Measurements from ENCODE around the gene AUNIP. TPM values are rescaled to one million over a fixed set of nuclear protein-coding genes. Genes with fewer than 3 reads are reported as not detected.

The AUNIP gene
- total RNA-seq, 1 experiment from 2014 or later = 22.2 TPM

DNA sequence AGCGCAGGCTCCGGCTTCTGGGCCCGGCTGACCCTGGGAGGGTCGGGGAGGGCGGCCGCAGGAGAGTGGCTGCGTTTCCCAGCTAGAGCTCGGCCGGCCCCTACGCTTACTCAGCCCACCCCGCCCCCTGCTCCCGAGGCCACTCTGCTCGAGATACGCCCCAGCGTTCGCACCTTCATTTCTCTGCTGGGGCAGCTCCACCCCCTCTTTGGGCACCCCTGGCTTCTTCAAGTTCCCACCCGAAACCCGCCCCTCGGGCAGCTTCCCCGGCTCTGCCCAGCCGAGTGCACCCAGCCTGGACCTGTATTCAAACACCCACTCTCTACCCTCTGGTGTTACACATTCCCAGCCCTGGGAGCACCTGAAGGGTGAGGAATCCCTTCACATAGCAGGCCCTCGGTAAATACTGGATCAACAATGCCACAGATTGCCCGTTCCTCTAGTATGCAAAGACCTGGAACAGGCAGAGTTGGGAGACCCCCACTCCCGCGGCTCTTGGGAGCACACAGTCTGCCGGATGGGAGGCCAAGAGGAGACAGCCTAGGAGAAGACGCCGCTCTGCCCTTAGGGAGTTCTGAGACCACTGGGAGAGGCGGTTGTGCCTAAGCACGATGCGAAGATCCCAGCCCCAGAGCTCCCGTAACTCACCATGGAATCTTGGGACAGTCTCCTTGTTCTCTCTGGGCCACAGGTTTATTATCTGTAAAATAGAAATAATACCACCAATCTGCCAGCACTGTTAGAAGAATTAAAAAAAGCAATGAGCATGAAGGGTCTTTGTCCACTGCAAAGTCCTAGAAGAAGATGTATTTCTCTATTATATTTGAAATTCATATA lies 16.8 kb upstream of the AUNIP start:
- no peaks in the 10 kb centered on the region for H3K9me3 Mint-ChIP-seq
- no peak overlapping the region for H4K8ac ChIP-seq (replicated peaks; ENCODE audit: insufficient read length, low read depth, low read length)
- no peak overlapping the region for H3T11ph ChIP-seq (ENCODE audit: low read length)
- no peak overlapping the region for H3K27ac ChIP-seq (ENCODE audit: insufficient read length, low read depth, low read length)
- peak overlapping the region; percentile 78 for H3K4me2 ChIP-seq (ENCODE audit: insufficient read depth, insufficient read length, low read length)
- H2BK120ac ChIP-seq (ENCODE audit: low read depth, low read length, poor library complexity, severe bottlenecking) = no peak overlapping the region
- H3K56ac ChIP-seq (ENCODE audit: insufficient read length, low read depth, low read length) = no peak overlapping the region
- H4K91ac ChIP-seq (ENCODE audit: insufficient read length, low read depth, low read length) = no peak overlapping the region
- no peak overlapping the region for H3K4ac ChIP-seq (ENCODE audit: low read depth, low read length)
- no peak overlapping the region for H4K5ac ChIP-seq (ENCODE audit: insufficient read length, low read depth, low read length)
- H3K9ac ChIP-seq (ENCODE audit: extremely low read depth, insufficient read length, low read length) = no peak overlapping the region
- H3K79me2 ChIP-seq (ENCODE audit: insufficient read depth, low read length) = no peaks in the 10 kb centered on the region
- H4K20me1 ChIP-seq (ENCODE audit: control insufficient read depth, insufficient read depth, insufficient read length) = no peaks in the 10 kb centered on the region
- DNase-seq = peak; percentile 76
- H3K4me3 Mint-ChIP-seq = peak overlapping the region; percentile 65 to 81
- H2BK5ac ChIP-seq (ENCODE audit: insufficient read length, low read length) = no peak overlapping the region
- H2AFZ ChIP-seq (ENCODE audit: low read length) = no peak overlapping the region
- H2BK15ac ChIP-seq (ENCODE audit: low read depth, low read length) = no peak overlapping the region
- no CpG with 5 or more reads among the region's 32 CpGs for WGBS (ENCODE audit: extremely low coverage, insufficient read length, low lambda C conversion rate)
- no peak overlapping the region for H2BK12ac ChIP-seq (ENCODE audit: insufficient read length, low read depth, low read length)
- no peaks in the 10 kb centered on the region for H3K9me3 ChIP-seq (ENCODE audit: control insufficient read depth, low read depth, low read length)
- H3K27ac Mint-ChIP-seq = peak overlapping the region in 2 of 3 experiments; percentile 51 to 65; a peak in 2 of 7 replicates
- H3K27me3 Mint-ChIP-seq (ENCODE audit: low read depth) = peaks cover 37% of the 10 kb centered on the region
- H3K27me3 ChIP-seq (ENCODE audit: insufficient read depth, low read length) = no peaks in the 10 kb centered on the region; the same call in 1 of the 2 replicates
- TF ChIP-seq, protein P1, sequence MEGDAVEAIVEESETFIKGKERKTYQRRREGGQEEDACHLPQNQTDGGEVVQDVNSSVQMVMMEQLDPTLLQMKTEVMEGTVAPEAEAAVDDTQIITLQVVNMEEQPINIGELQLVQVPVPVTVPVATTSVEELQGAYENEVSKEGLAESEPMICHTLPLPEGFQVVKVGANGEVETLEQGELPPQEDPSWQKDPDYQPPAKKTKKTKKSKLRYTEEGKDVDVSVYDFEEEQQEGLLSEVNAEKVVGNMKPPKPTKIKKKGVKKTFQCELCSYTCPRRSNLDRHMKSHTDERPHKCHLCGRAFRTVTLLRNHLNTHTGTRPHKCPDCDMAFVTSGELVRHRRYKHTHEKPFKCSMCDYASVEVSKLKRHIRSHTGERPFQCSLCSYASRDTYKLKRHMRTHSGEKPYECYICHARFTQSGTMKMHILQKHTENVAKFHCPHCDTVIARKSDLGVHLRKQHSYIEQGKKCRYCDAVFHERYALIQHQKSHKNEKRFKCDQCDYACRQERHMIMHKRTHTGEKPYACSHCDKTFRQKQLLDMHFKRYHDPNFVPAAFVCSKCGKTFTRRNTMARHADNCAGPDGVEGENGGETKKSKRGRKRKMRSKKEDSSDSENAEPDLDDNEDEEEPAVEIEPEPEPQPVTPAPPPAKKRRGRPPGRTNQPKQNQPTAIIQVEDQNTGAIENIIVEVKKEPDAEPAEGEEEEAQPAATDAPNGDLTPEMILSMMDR (conservative IDR thresholded peaks at IDR 0.05) = no peak
- H3K36me3 Mint-ChIP-seq (ENCODE audit: insufficient read depth in 1 of 3, low read depth in 3 of 3) = no peaks in the 10 kb centered on the region; a peak in 2 of 7 replicates
- no peak overlapping the region for H2BK20ac ChIP-seq (ENCODE audit: low read depth, low read length, poor library complexity, severe bottlenecking)
- H3K4me1 ChIP-seq (ENCODE audit: insufficient read depth, low read length) = no peaks in the 10 kb centered on the region; the same call in 1 of the 2 replicates
- no peak overlapping the region for H2AK5ac ChIP-seq (ENCODE audit: insufficient read length, low read length)
- H3K23me2 ChIP-seq (ENCODE audit: insufficient read length, low read depth, low read length, poor library complexity, severe bottlenecking) = peaks cover 7% of the 10 kb centered on the region
- H3K14ac ChIP-seq (ENCODE audit: insufficient read depth, low read length) = peak overlapping the region; percentile 45; the same call in 1 of the 2 replicates
- H3K18ac ChIP-seq (ENCODE audit: insufficient read length, low read depth, low read length) = peak overlapping the region; percentile 22
- no peak overlapping the region for H3K23ac ChIP-seq (ENCODE audit: insufficient read length, low read depth, low read length)
- H3K4me1 Mint-ChIP-seq = peaks cover 21 to 23% of the 10 kb centered on the region in 2 experiments
- no peaks in the 10 kb centered on the region for H3K79me1 ChIP-seq (ENCODE audit: insufficient read depth, low read depth, low read length, poor library complexity, severe bottlenecking)

Data from H9 (cell line).